Neutrophil (primary cell): ENCODE results near the gene IDE.

Experiments used
- H3K27ac ChIP-seq: fragments of 200-600 bp; sonication (generic); 2 replicates; pipeline ENCODE4 v1.5.1; 2016; ENCODE audit warnings: mild to moderate bottlenecking, moderate library complexity
- H3K27me3 ChIP-seq: fragments of 200-600 bp; sonication (generic); 2 replicates; pipeline ENCODE4 v1.6.0; 2016; ENCODE audit warnings: mild to moderate bottlenecking
- H3K36me3 ChIP-seq: fragments of 200-600 bp; sonication (generic); 2 replicates; pipeline ENCODE4 v1.5.1; 2017
- H3K4me1 ChIP-seq, 2 experiments: fragments of 200-600 bp in 1 of 2; sonication (generic) in 1 of 2; 1 replicate in 1 of 2; 2 replicates in 1 of 2; pipeline versions ENCODE4 v1.5.1 to v1.6.1; 2013 to 2016; ENCODE audit warnings: low read depth in 1 of 2, low read length in 1 of 2, mild to moderate bottlenecking in 1 of 2, moderate library complexity in 1 of 2; ENCODE audit not compliant: control insufficient read depth in 1 of 2, insufficient read depth in 1 of 2
- H3K4me3 ChIP-seq, 2 experiments: fragments of 200-600 bp in 1 of 2; sonication (generic) in 1 of 2; 1 replicate in 1 of 2; 2 replicates in 1 of 2; pipeline ENCODE4 v1.5.1; 2013 to 2016; ENCODE audit warnings: low read depth in 1 of 2, low read length in 1 of 2, mild to moderate bottlenecking in 1 of 2, moderate library complexity in 1 of 2
- H3K9me3 ChIP-seq: fragments of 200-600 bp; sonication (generic); 2 replicates; pipeline ENCODE4 v1.5.1; 2016
- TF ChIP-seq, protein P1 (sequence below): fragments of 200-600 bp; sonication (generic); IDR thresholded peaks from 2 replicates; pipeline ENCODE4 v1.5.1; 2016; ENCODE audit warnings: antibody characterized with exemption

IDE gene

GRCh38 chr10:92411406-92411805 lies 162.5 kb downstream of the IDE start:
- no peaks in the 10 kb centered on the region for H3K4me1 ChIP-seq
- H3K27me3 ChIP-seq = no peaks in the 10 kb centered on the region
- TF ChIP-seq, protein P1, sequence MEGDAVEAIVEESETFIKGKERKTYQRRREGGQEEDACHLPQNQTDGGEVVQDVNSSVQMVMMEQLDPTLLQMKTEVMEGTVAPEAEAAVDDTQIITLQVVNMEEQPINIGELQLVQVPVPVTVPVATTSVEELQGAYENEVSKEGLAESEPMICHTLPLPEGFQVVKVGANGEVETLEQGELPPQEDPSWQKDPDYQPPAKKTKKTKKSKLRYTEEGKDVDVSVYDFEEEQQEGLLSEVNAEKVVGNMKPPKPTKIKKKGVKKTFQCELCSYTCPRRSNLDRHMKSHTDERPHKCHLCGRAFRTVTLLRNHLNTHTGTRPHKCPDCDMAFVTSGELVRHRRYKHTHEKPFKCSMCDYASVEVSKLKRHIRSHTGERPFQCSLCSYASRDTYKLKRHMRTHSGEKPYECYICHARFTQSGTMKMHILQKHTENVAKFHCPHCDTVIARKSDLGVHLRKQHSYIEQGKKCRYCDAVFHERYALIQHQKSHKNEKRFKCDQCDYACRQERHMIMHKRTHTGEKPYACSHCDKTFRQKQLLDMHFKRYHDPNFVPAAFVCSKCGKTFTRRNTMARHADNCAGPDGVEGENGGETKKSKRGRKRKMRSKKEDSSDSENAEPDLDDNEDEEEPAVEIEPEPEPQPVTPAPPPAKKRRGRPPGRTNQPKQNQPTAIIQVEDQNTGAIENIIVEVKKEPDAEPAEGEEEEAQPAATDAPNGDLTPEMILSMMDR = no peak
- no peaks in the 10 kb centered on the region for H3K36me3 ChIP-seq
- H3K9me3 ChIP-seq = no peaks in the 10 kb centered on the region
- H3K27ac ChIP-seq = no peak overlapping the region
- H3K4me3 ChIP-seq = no peak overlapping the region

DNA sequence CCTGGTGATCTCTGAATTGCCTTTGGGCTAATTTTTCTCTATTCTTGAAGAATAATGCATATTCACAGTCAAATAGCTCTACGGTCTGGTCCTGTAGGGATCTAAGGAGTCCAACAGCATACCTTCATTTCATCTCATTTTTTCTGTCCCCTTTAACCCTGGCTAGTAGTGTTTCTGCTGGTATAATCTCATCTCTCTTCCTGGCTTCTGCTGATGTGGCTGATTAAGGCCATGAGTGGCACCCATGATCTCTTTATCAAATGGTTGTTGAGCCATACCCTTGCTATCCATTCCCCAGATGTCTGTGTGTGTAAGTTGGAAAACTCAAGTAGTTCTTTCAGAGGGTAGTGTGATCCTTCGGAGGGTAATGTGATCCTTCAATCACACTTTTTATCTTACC lies 163.4 kb downstream of the IDE start:
- TF ChIP-seq, protein P1 = no peak

GRCh38 chr10:92408017-92408361 lies 165.9 kb downstream of the IDE start:
- Histone ChIP-seq H3K9me3 (no peaks in the 10 kb centered on the region), H3K36me3 (no peaks in the 10 kb centered on the region), H3K27ac (no peak overlapping the region), H3K27me3 (no peaks in the 10 kb centered on the region), H3K4me3 (no peak overlapping the region), H3K4me1 (no peaks in the 10 kb centered on the region)
- TF ChIP-seq, protein P1 = no peak

More for the DNA sequence above, 163.4 kb downstream of the IDE start:
- no peaks in the 10 kb centered on the region for H3K4me1 ChIP-seq
- H3K36me3 ChIP-seq = no peaks in the 10 kb centered on the region
- no peaks in the 10 kb centered on the region for H3K9me3 ChIP-seq
- H3K27ac ChIP-seq = no peak overlapping the region
- no peak overlapping the region for H3K4me3 ChIP-seq
- H3K27me3 ChIP-seq = no peaks in the 10 kb centered on the region

DNA sequence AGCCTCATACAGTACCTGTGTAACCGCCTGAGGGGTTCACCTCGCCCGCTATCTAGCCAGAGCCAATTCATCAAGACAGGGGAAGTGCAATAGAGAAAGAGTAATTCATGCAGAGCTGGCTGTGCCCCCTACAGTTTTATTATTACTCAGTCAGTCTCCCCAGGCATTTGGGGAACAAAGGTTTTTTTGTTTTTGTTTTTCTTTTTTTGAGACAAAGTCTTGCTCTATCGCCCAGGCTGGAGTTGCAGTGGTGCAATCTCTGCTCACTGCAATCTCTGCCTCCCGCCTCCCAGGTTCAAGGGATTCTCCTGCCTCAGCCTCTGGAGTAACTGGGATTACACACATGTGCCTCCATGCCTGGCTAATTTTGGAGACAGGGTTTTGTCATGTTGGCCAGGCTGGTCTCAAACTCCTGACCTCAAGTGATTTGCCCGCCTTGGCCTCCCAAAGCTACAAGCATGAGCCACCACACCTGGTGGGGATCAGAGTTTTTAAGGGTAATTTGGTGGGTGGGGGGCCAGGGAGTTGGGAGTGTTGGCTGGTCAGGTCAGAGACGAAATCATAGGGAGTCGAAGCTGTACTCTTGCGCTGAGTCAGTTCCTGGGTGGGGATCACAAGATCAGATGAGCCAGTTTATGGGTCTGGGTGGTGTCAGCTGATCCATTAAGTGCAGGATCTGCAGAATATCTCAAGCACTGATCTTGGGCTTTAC lies 166.4 kb downstream of the IDE start:
- Histone ChIP-seq H3K4me1 (no peaks in the 10 kb centered on the region), H3K9me3 (no peaks in the 10 kb centered on the region), H3K27me3 (no peaks in the 10 kb centered on the region), H3K4me3 (no peak overlapping the region), H3K27ac (no peak overlapping the region), H3K36me3 (no peaks in the 10 kb centered on the region)
- TF ChIP-seq, protein P1 = no peak

DNA sequence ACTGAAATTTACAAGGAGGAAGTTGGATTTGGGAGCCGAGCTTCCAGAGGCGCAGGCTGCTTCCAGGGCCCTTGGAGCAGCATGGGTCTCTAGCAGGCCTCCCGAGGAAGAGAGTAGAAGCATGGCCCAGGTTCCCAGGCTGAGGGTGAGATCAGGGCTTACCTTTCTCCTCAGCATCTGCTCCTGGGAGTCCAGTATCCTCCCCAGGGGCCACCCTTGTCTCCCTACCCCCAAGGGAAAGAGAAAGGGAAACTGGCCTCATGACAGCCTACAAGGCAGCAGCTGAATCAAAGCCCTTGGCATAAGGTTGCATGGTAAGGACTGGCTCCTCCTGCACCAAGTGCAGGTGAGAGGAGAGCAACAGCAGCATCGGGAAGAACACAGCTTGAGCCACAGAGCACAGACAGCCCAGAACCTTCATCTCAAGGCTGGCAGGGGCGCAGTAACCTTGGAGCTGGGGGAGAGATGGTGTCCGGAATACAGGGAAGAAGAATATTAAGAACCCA lies 168.4 kb downstream of the IDE start:
- H3K9me3 ChIP-seq = no peaks in the 10 kb centered on the region
- no peaks in the 10 kb centered on the region for H3K36me3 ChIP-seq
- no peaks in the 10 kb centered on the region for H3K27me3 ChIP-seq
- no peak overlapping the region for H3K27ac ChIP-seq
- no peak overlapping the region for H3K4me3 ChIP-seq
- no peaks in the 10 kb centered on the region for H3K4me1 ChIP-seq
- TF ChIP-seq, protein P1 = no peak
